Left cardiac atrium (tissue), 4 donors: ENCODE measurements around the gene PAQR8. TPM values are rescaled to one million over a fixed set of nuclear protein-coding genes. Genes with fewer than 3 reads are reported as not detected.

Experiments
- ATAC-seq, 2 donors: fragments of 200-7000 bp; cut with Tn5 transposase; one replicate each; pipeline ENCODE4 v1.9.1; 2020; ENCODE audit warnings: mild to moderate bottlenecking in 2 of 2, moderate library complexity in 2 of 2
- DNase-seq: peaks from one replicate; pipeline ENCODE4 v3.0.0-alpha.2; 2020
- intact Hi-C, 2 donors: fragments of 100-400 bp; cut with DNase I; formaldehyde crosslinking; loops; one replicate each; pipeline versions ENCODE4 v1.14.1 to v1.15.1; 2022 to 2023
- total RNA-seq, 2 donors: library from RNA; stranded (reverse); fragmentation: NEBNext Ultra II Directional; extraction: Animal tissue kit (Norgen Biotek cat#: 25700); gene quantifications; one replicate each; pipeline ENCODE4 v1.2.1, GENCODE V29; 2021
- donor health status: DM: no; HTN: yes; CAD: no.
- donor health status: DM: no; HTN: yes; CAD: no; lungs with severe emphysema.
- donor health status: DM: yes; HTN: yes; CAD: no.
- donor health status: Dilated cardiomyopathy.

PAQR8 gene
- total RNA-seq, 2 donors from 2014 or later: 3.0 to 3.9 TPM

DNA sequence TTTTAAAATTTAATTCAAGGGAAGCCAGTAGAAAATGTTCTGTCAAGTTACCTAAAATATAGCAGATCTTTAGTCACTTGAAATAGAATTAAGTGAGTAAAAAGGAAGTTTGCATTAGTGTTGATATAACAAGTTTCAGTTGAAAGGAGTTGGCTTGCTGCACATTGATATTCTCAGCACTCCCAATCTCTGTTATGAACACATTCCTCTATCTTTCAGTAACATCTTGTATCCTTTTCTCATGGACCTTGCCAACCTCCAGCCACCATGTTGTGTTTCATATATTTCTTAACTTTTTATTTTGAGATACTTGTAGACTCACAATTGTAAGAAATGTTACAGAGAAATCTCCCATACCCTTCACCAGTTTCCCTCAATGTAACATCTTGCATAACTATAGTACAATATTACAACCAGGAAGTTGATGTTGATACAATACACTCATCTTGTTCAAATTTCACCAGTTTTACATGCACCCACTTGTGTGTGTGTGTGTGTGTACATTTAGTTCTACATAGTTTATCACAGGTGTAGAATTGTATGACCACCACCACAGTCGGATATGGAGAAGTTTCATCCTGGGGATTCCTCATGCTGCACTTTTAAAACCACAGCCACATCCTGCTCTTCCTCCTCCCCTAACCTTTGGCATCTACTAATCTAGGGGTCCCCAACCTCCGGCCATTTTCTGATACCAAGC, 20.2 kb upstream of the PAQR8 start:
- ATAC-seq (no peak), DNase-seq (no peak)
- intact Hi-C loops: no loop called here

DNA sequence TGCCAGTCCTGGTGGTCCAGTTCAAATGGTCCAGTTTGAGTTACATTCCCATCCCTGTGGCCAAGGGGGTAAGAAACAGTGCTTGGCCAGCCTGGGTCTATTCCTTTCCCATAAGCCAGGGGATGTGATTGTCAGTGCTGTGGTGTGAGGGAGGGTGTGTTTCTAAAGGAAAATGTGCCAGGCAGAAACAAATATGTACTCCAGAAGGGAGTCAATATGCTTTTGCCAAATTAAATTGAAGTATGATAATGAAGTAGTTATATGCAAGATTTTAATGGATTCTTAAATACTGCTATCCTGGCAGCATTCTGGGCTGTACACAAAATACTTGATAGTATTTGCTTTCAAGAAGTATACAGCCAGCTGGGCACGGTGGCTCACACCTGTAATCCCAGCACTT, 16.6 kb upstream of the PAQR8 start:
- DNase-seq (no peak), ATAC-seq (no peak)
- intact Hi-C loops: no loop called here

DNA sequence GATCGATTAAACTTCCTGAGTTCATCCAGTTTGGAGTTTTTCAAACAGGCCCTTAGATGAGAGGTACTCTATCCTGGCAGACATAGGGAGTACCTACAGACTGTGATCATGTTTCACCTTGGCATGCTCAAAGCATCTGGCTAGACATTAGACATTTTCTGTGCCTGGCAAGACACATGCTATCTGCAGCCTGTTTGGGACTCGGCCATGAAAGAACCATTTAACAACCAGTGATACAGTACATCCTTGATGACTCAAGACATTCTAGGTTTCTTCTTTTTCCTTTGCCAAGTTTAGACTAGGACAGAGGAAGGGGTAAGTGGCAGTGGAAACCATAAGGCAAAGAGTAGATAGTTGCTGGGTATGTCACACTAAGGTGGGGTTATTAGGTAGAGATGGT, 15.4 kb upstream of the PAQR8 start:
- DNase-seq: no peak
- intact Hi-C loops: no loop called here
- ATAC-seq: no peak

DNA sequence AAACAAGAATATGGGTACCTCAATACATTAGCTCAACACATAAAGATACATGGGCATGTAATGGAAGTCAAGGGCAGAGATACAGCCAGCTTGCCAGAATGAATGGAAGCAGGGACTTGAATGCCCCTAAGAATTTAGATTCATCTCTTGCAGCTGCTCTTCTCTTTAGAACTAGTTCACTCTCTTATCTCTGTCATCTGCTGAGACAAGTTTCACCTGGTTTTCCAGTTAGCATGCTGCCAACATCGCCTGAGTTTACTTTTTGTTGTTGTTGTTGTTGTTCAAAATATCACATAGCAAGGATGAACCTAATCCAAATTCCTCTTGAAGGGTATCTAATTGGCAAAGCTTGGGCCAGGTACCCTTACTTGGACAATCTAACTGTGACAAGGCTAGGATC, 14.1 kb upstream of the PAQR8 start:
- intact Hi-C loops: no loop called here
- ATAC-seq: no peak

DNA sequence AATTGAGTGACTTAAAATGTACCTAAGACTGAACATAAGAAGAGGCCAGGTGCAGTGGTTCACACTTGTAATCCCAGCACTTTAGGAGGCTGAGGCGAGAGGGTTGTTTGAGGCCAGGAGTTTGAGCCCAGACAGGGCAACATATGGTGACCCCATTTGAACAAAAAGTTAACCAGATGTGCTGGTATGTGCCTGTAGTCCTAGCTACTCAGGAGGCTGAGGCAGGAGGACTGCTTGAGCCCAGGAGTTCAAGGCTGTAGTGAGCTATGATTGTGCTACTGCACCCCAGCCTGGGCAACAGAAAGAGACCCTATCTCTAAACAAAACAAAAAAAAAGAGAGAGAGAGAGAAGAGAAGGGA, 10.1 kb upstream of the PAQR8 start:
- DNase-seq: no peak
- intact Hi-C loops: no loop called here
- no peak for ATAC-seq

More for the DNA sequence above, 14.1 kb upstream of the PAQR8 start:
- DNase-seq: no peak

DNA sequence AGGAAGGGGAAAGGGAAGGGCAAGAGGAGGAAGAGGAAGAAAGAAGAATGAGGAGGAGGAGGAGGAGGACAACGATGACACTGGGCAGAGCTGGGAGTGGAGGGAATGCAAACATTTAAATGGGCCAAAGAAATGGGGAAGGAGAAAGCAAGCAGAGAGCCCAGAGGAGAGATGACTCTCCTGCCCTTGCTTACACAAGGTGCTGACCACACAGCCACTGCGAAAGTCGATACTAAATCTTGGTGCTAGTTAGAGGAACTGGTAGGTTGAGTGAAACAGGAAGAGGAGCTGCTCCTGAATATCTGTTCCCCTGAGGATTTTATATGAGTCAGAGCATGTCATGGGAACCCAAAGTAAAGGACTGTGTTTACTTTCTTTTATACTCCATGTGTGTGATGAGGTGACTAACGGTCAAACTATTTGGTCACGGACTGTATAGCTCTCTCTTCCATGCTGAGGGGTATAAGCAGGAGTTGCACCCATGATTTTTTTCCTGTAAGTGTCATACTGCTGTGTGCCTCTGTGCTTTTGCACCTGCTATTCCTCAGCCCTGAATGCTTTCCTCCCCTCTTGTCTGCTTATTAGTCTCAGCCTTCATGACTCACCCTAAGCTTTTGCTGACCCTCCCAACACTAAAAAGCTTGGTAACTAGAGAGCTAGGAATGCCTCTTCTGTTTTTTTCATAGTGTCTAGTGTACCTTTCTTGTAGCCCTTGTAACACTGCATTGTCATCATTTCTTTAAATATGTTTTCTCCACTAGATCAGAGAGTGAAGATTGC, 9.5 kb upstream of the PAQR8 start:
- peak; percentile 59 to 85 for ATAC-seq
- intact Hi-C loops: no loop called here
- peak; percentile 31 for DNase-seq

DNA sequence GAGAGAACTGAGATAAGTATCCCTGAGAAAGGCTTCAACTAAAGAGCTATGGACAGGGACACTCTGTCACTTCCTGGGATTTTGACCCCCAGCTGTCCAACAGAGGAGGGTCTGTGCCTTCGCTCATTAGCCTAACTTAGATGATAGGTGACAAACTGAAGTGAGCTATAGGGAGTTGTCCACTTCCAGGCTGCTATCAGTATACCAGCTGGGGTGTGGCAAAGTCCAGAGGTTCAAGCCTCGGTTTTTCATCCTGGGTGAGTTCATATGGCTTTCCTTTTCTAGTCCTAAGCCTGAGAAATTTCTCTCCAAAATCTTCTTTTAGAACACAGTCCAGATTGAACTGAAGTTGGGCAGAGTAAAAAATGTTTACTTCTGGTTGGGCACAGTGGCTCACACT, 5.9 kb upstream of the PAQR8 start:
- DNase-seq (no peak), ATAC-seq (no peak)
- intact Hi-C loops: no loop called here

DNA sequence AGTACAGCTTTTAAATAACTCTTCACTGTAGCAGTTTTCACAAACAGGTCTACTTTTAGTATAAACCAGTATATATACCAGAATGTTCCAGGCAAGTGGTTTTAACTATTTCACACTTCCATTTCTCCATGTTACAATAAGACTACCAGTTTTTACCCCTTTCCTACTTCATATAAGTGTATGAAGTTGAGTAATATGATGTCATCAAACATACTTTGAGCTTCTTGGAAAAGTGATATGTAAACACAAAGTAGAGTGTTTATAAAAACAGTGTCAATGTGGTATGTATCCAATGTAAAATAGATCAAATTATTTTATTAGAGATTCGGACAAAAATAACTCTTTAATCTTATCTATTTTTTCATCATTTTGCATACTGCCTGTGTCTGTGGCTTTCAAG, 2.5 kb upstream of the PAQR8 start:
- DNase-seq (no peak), ATAC-seq (no peak)
- intact Hi-C loops: no loop called here

DNA sequence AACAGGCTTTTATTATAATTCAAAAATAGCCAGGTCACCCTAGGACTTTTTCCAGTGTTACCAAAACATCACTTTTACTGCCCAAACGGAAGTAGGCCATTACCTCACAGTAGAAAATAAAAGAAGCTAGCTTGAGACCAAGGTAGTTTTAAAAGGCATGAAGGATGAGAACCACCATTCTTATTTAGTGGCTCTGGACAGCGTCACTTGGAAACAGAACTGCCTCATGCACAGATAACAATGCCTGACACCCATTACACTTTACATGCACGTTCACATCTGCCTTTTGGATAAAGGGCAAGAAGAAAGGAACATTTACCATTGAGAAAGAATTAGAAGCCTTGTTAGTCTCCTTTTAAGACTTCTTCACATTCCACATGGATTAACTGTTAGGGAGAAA, 1.9 kb upstream of the PAQR8 start:
- no peak for DNase-seq
- intact Hi-C loops: loop anchor here in 1 of 2 donors (5.0 kb wide), 1 partner anchor 58 kb away; no protein-coding TSS in a partner anchor
- no peak for ATAC-seq

DNA sequence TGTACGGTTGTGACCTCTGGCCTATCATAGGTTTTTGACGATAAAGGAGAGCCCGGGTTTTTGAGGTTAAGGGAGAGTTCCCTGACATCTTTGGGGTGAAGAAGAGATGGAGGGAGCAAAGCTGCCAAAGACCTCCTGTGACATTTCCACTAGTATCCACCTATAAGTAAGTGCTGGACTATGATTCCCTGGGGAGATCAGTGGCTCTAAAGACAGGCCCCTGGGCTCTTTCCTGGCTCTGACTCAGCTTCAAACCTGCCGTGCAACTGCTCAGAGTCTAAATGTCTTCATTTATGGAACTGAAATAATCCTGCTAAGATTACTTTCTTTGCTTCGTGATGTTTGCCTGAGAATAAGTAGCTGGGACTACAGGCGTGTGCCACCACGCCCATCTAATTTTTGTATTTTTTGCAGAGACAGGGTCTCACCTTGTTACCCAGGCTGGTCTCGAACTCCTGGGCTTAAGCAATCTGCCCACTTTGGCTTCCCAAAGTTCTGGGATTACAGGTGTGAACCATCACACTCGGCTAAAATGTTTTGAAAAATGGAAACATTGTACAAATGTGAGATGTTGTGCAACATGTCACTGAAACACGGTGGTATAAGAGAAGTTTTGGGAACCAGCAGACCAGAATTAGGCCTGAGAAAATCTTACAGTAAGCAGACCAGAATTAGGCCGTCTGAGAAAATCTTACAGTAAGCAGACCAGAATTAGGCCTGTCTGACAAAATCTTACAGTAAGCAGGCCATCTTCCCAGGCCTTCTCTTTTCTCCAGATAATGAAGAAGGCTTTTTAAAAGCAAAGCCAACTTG, 1.1 kb upstream of the PAQR8 start:
- no peak for DNase-seq
- intact Hi-C loops: loop anchor here in 1 of 2 donors (5.0 kb wide), 1 partner anchor 59 kb away; no protein-coding TSS in a partner anchor
- no peak for ATAC-seq

DNA sequence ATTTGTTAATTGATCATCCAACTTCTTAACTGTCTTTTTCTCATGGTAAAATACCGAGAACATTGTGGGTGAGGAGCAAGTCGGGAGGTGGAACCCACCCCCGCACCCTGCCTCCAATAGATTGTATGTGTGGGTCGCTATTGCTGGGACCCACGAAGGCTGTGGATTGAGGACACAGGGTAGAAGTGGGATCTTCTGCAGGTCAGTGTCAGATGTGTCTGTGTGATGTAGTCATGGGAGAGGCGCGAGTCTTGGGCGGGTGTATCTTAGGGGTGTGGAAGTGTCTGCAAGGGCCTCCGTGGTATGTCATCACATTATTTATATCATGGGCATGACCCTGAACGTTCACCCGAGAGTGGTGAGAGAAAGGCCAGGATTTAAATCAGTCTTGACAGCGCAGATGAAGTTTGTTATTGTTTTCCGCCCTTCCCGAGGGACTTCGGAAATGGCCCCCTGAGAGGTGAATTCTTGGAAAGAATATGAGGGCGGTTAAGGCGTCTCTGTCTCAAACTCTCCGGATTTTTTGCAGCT, 472 bp upstream of the PAQR8 start:
- ATAC-seq (peak; percentile 51 to 75), DNase-seq (peak; percentile 31)
- intact Hi-C loops: loop anchor here in 1 of 2 donors (5.0 kb wide), 1 partner anchor 59 kb away; no protein-coding TSS in a partner anchor

DNA sequence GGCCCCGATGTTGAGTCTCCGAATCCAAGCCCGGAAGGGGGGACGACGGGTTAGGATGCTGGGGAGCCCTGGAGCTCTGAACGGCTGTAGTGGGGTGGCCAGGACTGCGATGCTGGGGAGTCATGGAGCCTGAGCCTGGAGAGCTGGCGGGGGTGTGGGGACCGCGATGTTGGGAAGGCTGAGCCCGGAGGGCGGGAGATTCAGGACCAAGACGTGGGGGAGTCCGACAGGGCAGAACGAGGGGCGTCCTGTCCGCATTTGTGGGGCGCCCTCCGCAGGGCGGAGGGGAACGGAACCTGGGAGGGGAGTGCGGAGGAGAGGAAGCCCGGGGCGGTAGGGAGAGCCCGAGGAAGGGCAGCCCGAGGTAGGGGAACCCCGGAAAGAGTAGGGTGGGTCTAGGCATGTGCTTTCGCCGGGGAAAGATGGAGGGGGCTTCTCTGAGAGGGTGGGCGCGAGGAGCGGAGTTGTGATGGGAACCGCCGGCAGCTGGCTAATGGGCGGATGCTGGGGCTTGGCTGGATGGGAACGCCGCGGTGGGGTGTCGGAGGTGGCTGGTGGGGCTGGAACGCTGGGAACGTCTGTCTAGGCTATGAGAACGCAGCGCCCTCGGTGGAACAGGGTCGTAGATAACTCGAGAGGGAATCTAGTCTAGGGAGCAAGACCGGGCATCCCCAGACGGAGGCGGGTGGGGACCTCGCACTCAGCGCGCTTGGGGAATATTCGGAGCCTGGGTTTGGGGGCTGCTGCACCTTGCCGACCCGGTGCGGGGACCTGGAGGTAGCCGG, 684 bp downstream of the PAQR8 start:
- DNase-seq (peak; percentile 35), ATAC-seq (peak; percentile 48 to 52)
- intact Hi-C loops: loop anchor here in 1 of 2 donors (5.0 kb wide), 1 partner anchor 60 kb away; no protein-coding TSS in a partner anchor

DNA sequence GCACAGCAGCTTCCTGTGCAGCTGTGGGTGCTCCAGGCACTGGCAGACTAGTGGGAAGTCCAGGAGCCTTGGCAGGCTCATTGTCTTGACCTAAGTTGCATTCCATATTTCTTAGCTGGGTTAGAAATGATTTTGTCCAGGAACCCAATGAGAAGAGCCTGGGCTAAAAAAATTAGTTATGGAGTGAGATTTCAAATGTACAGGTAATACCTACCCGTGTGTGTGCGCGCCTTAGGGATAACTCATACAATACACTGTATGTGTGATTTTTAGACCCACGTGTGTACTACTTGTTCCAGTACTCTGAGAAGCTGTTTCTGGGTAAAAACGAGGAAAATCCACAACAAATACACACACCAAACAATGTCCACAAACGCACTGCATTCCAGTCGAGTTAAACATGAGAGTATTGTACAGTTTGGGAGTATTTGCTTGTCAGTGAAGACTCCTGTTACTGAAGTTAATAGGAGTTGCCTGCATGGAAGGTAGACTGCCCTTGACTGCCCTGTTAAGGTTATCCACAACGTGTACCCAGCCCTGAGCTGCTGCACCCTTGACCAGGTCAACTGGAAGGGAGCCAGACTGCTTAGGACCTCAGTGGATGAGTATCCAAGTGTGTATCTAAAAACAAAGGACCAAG, 1.4 kb downstream of the PAQR8 start:
- ATAC-seq: peak in 1 of 2 donors; percentile 2
- DNase-seq: no peak
- intact Hi-C loops: loop anchor here in 1 of 2 donors (5.0 kb wide), 1 partner anchor 61 kb away; no protein-coding TSS in a partner anchor

DNA sequence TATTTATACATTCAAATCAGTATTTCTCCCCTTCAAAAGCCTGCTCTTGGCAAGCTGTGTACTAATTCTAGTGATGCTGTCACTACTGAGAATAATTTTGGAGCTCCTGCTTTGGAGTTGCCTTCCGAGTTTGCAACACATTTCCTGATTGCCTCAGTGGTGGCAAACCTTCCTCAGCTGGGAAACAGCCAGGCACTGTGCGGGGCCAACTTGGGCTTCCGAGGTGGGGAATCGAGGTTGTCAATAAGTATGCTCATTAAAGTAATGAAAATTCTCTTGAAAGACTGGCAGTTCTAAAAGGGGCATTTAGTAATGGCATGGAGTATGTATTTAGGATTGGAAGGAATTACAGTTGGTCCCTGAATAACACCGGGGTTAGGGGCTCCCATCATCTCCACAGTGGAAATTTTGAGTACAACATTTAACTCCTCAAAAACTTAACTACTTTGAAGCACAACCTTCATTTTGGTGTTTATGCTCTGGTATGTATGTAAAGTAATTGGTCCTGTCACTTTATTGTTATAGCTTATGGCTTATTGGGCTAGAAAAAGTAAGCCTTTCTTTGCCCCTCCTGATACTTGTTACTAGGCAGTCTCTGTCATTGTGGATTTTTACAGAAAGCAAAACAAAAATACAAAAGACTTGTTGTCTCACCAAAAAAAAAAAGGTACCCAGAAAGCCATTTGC, 2.7 kb downstream of the PAQR8 start:
- intact Hi-C loops: loop anchor here in 1 of 2 donors (5.0 kb wide), 1 partner anchor 62 kb away; no protein-coding TSS in a partner anchor
- no peak for ATAC-seq

DNA sequence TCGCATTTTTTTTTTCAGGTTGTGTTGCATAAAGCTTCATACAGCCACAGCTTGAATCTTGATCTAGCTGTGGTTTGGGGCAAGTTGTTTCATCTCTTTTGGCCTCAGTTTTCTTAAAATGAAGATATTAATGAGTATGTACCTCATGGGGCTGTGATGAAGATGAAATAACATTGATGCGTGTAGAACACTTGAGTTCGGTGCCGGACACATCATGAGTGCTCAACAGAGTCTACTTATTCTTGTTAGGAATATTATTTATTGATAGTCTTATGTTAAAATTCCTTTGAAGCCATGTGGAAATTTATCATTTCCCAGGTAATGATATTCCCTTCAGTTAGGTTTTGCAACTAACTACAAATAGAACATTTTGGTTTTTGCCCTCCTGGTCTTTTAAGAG, 3.4 kb downstream of the PAQR8 start:
- ATAC-seq (no peak), DNase-seq (no peak)
- intact Hi-C loops: no loop called here

More for the DNA sequence above, 2.7 kb downstream of the PAQR8 start:
- no peak for DNase-seq

DNA sequence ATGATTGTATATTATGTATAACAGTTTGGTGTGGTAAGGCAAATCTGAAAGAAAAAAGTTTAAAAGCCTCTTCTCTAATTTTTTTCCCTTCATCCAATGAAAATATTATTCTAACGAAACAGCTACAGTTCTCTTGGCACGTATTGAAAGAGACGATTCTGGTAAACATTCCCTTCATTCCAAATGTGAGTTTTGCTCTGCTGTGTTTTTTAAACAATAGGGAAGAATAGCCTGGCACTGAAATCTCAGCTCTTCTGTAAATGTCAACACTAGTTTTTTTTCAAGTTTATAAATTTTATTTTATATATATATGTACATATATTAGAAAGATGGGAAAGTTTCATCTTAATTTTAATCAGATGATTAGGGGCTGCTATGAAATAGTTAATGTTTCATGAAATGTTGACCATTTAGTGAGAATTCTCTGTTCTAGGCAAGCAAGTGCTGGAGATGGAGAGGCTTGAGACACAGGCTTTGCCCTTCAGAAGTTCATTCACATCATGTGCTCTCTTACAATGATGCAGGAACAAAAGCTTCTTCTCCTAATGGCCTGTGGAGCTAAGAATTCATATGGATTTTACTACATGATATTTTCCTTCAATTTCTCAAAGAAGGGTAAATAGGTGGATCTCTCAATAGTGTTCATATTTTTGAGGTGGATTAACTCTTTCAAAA, 4.1 kb downstream of the PAQR8 start:
- intact Hi-C loops: no loop called here
- ATAC-seq: no peak
- no peak for DNase-seq

DNA sequence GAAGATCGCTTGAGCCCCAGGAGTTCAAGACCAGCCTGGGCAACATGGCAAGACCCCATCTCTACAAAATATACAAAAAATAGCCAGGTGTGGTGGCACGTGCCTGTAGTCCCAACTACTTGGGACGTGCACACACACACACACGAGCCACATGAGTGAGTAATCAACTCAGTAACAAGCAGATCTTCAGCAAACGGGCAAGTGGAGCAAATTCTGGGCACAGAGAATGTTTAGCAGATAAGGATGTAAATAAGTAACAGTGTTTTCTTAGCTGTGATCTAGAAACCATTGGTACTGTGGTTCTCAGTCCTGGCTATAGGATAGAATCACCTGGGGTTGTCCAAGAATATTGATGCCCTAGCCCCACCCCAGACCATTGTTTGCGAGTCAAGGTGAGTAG, 6.1 kb downstream of the PAQR8 start:
- DNase-seq: no peak

More for the DNA sequence above, 6.1 kb downstream of the PAQR8 start:
- intact Hi-C loops: no loop called here
- no peak for ATAC-seq
